NCI-H1930 (cell line): Measurements from ENCODE around the gene ZNF23.
"Not testable (repeated sequence)": the region's sequence is repeated elsewhere in the genome, so short reads cannot be mapped to it uniquely, and the experiment has no call there.

ENCODE experiments used
- DNase-seq, 2 experiments: peaks; one replicate each; lab custom pipeline; 2025; lab: John Stamatoyannopoulos, UW

Gene ZNF23

GRCh38 chr16:71461686-71462648, at the start of gene ZNF23:
ZNF23 (minus strand) TSS chr16:71462247; CDS start chr16:71456796, 5,451 bp downstream.
- DNase-seq, result peak; percentile 42 to 55

- DNase-seq, result no peak
Measured at GRCh38 chr16:71507061-71507460, 45.0 kb upstream of the ZNF23 start.

- no peak for DNase-seq
Measured at GRCh38 chr16:71504901-71505300, 42.9 kb upstream of the ZNF23 start.

GRCh38 chr16:71504051-71504450, 42.0 kb upstream of the ZNF23 start:
- DNase-seq, result not testable (repeated sequence)

GRCh38 chr16:71501547-71501946, 39.5 kb upstream of the ZNF23 start:
- no peak for DNase-seq

GRCh38 chr16:71500964-71501363, 38.9 kb upstream of the ZNF23 start:
- no peak for DNase-seq

GRCh38 chr16:71499775-71500364, 37.8 kb upstream of the ZNF23 start:
- DNase-seq, result peak in 1 of 2 experiments; percentile 23

- DNase-seq, result no peak
Measured at GRCh38 chr16:71498031-71498430, 36.0 kb upstream of the ZNF23 start.

GRCh38 chr16:71493213-71493612, 31.2 kb upstream of the ZNF23 start:
- no peak for DNase-seq

GRCh38 chr16:71492786-71493185, 30.7 kb upstream of the ZNF23 start:
- no peak for DNase-seq

GRCh38 chr16:71491054-71491453, 29.0 kb upstream of the ZNF23 start:
- no peak for DNase-seq

GRCh38 chr16:71490361-71490760, 28.3 kb upstream of the ZNF23 start:
- no peak for DNase-seq

- no peak for DNase-seq
Measured at GRCh38 chr16:71489122-71489521, 27.1 kb upstream of the ZNF23 start, which contains the start of gene ZNF19. ZNF19 (minus strand) TSS chr16:71489324; CDS start chr16:71482114, 7,210 bp downstream.

GRCh38 chr16:71484006-71484893, 22.2 kb upstream of the ZNF23 start:
- DNase-seq, result peak; percentile 63 to 75

- no peak for DNase-seq
Measured at GRCh38 chr16:71482569-71482968, 20.5 kb upstream of the ZNF23 start.

- no peak for DNase-seq
Measured at GRCh38 chr16:71480956-71481355, 18.9 kb upstream of the ZNF23 start.

GRCh38 chr16:71479420-71479819, 17.4 kb upstream of the ZNF23 start:
- peak in 1 of 2 experiments; percentile 1 for DNase-seq

- no peak for DNase-seq
Measured at GRCh38 chr16:71476457-71477124, 14.5 kb upstream of the ZNF23 start.

GRCh38 chr16:71474864-71475263, 12.8 kb upstream of the ZNF23 start:
- DNase-seq, result no peak

GRCh38 chr16:71473891-71474290, 11.8 kb upstream of the ZNF23 start:
- no peak for DNase-seq

GRCh38 chr16:71472931-71473330, 10.9 kb upstream of the ZNF23 start:
- no peak for DNase-seq
